ENCODE measurements around the gene OR52A1. TPM values are rescaled to one million over a fixed set of nuclear protein-coding genes. Genes with fewer than 3 reads are reported as not detected.

The OR52A1 gene
- total RNA-seq, 1 experiment from 2014 or later: not detected

- POLR2A ChIA-PET: no interaction called here
- TF ChIP-seq CTCF (IDR thresholded peaks at IDR 0.05; ENCODE audit: insufficient read depth in 1 of 2, low read depth in 1 of 2, low read length in 1 of 2, severe bottlenecking in 1 of 2, unreplicated experiment in 1 of 2): no peak
- Mint-ChIP-seq H3K4me1 (ENCODE audit: low read depth, unreplicated experiment) (no peaks in the 10 kb centered on the region), H3K27ac (ENCODE audit: unreplicated experiment) (no peak overlapping the region), H3K4me3 (ENCODE audit: unreplicated experiment) (no peak overlapping the region), H3K36me3 (ENCODE audit: insufficient read depth, unreplicated experiment) (no peaks in the 10 kb centered on the region), H3K9me3 (ENCODE audit: unreplicated experiment) (no peaks in the 10 kb centered on the region), H3K27me3 (ENCODE audit: insufficient read depth, unreplicated experiment) (no peaks in the 10 kb centered on the region)
- Histone ChIP-seq H3K9me3 (0 out of 2 replicates have a peak, but pooled peaks cover 2% of the 10 kb centered on the region), H3K27me3 (replicated peaks; ENCODE audit: control insufficient read depth, insufficient read depth, low read length) (no peaks in the 10 kb centered on the region), H3K4me3 (ENCODE audit: low read depth, low read length) (no peak overlapping the region), H3K4me1 (no peaks in the 10 kb centered on the region), H3K36me3 (ENCODE audit: control insufficient read depth, insufficient read depth, low read length) (no peaks in the 10 kb centered on the region)
- BruUV-seq (replicated peaks): no TSS peak
- intact Hi-C loops (cut with micrococcal nuclease; ENCODE audit: unreplicated experiment): no loop called here
- DNase-seq: no peak
- CTCF ChIA-PET: no interaction called here
Observed at GRCh38 chr11:5117588-5117987, 37.0 kb downstream of the OR52A1 start.

- Histone ChIP-seq H3K27me3 (replicated peaks; ENCODE audit: control insufficient read depth, insufficient read depth, low read length) (no peaks in the 10 kb centered on the region), H3K9me3 (0 out of 2 replicates have a peak, but pooled peaks cover 2% of the 10 kb centered on the region), H3K4me1 (no peaks in the 10 kb centered on the region), H3K4me3 (ENCODE audit: low read depth, low read length) (no peak overlapping the region), H3K36me3 (ENCODE audit: control insufficient read depth, insufficient read depth, low read length) (no peaks in the 10 kb centered on the region)
- no peak for TF ChIP-seq CTCF (IDR thresholded peaks at IDR 0.05; ENCODE audit: insufficient read depth in 1 of 2, low read depth in 1 of 2, low read length in 1 of 2, severe bottlenecking in 1 of 2, unreplicated experiment in 1 of 2)
- intact Hi-C loops (cut with micrococcal nuclease; ENCODE audit: unreplicated experiment): no loop called here
- no peak for DNase-seq
- Mint-ChIP-seq H3K27ac (ENCODE audit: unreplicated experiment) (no peak overlapping the region), H3K9me3 (ENCODE audit: unreplicated experiment) (no peaks in the 10 kb centered on the region), H3K27me3 (ENCODE audit: insufficient read depth, unreplicated experiment) (no peaks in the 10 kb centered on the region), H3K4me1 (ENCODE audit: low read depth, unreplicated experiment) (no peaks in the 10 kb centered on the region), H3K4me3 (ENCODE audit: unreplicated experiment) (no peak overlapping the region), H3K36me3 (ENCODE audit: insufficient read depth, unreplicated experiment) (no peaks in the 10 kb centered on the region)
- CTCF ChIA-PET: no interaction called here
- POLR2A ChIA-PET: no interaction called here
- no TSS peak for BruUV-seq (replicated peaks)
Observed at GRCh38 chr11:5115339-5115738, 39.2 kb downstream of the OR52A1 start.

GRCh38 chr11:5107285-5107684 is 47.3 kb downstream of the OR52A1 start:
- H3K27ac Mint-ChIP-seq (ENCODE audit: unreplicated experiment): no peak overlapping the region

More at GRCh38 chr11:5107285-5107684, 47.3 kb downstream of the OR52A1 start:
- no peaks in the 10 kb centered on the region for H3K27me3 ChIP-seq (replicated peaks; ENCODE audit: control insufficient read depth, insufficient read depth, low read length)
- no TSS peak for BruUV-seq (replicated peaks)
- POLR2A ChIA-PET: no interaction called here
- intact Hi-C loops (cut with micrococcal nuclease; ENCODE audit: unreplicated experiment): no loop called here
- H3K4me3 ChIP-seq (ENCODE audit: low read depth, low read length): no peak overlapping the region
- CTCF ChIA-PET: no interaction called here
- H3K27me3 Mint-ChIP-seq (ENCODE audit: insufficient read depth, unreplicated experiment): peaks cover 8% of the 10 kb centered on the region
- no peaks in the 10 kb centered on the region for H3K4me1 ChIP-seq
- no peaks in the 10 kb centered on the region for H3K9me3 ChIP-seq
- H3K4me3 Mint-ChIP-seq (ENCODE audit: unreplicated experiment): no peak overlapping the region
- H3K9me3 Mint-ChIP-seq (ENCODE audit: unreplicated experiment): peaks cover 5% of the 10 kb centered on the region
- H3K4me1 Mint-ChIP-seq (ENCODE audit: low read depth, unreplicated experiment): no peaks in the 10 kb centered on the region
- DNase-seq: no peak
- no peaks in the 10 kb centered on the region for H3K36me3 Mint-ChIP-seq (ENCODE audit: insufficient read depth, unreplicated experiment)
- H3K36me3 ChIP-seq (ENCODE audit: control insufficient read depth, insufficient read depth, low read length): no peaks in the 10 kb centered on the region
- TF ChIP-seq CTCF (IDR thresholded peaks at IDR 0.05; ENCODE audit: insufficient read depth in 1 of 2, low read depth in 1 of 2, low read length in 1 of 2, severe bottlenecking in 1 of 2, unreplicated experiment in 1 of 2): no peak
